NCI-H526 treated with DMSO at 0.1 percent for 48 hours (cell line): ENCODE data around the gene RNF26.

ENCODE experiments used
- DNase-seq: peaks from one replicate; lab custom pipeline; 2025; lab: John Stamatoyannopoulos, UW

RNF26 gene

DNA sequence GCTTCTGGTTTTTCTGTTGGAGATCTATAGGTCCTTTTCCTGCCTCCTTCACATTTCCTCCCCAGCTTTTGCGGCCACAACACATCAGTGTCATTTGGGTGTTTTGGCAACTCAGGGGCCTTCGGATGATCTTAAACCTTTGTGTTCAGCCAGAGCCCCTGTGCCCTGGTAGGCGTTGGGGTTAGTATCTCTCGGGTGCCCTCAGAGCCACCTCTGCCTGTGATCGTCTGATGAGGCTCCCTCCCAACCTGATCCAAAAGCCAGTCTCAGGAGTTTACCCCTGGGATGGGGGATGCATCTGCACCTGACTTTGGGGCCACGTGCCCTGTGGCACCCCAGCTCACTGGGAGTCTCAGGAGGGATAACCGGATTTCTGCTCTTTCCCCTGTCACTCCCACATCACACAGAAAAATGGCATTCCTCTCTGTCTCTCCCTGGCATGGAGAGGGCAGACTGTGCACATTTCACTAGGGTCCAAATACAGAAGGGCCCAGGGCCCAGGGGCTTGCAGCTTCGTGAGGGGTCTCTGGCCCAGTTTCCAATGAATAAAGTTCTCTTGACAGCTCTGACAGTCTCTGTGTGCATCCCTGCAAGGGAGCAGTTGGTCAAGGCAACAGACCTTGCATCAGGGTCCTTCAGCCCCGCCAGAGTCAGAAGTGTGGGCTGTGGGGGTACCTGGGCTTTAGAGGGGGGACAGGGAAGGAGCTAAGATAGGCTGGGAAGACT lies 2.6 kb downstream of the RNF26 start:
- DNase-seq, result no peak

GRCh38 chr11:119337581-119338317 lies 3.4 kb downstream of the RNF26 start:
- no peak for DNase-seq

- DNase-seq, result peak; percentile 92
Measured at GRCh38 chr11:119338318-119338890, 4.1 kb downstream of the RNF26 start.

DNA sequence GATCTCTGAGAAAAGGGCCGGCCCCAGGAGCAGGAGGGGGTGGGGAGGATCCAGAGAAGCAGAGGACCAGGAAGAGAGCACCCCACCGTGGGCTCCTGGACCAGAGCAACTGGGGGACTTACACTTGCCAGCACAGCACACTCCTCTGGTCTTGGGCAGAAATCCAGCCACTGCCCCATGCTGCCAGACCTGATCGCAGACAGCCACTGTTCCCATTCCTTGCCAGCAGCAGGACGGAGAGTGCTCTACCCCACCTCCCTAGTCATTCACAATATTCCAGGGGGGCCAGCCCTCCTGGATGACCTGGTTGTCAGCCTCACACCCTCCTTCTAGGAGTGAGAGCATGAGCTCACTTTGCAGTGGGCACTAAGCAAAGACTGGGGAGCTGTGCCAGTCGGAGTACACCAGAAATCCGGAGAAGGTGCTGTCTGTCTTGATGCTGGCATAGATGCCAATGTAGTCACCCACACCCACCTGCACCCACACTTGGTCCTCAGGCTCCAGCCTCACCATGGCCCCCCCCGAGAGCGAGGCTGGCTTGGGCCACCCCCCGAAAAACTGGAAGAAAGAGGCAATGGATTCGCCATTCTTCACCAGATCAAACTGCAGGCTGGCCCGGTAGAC lies 4.8 kb downstream of the RNF26 start:
- DNase-seq, result no peak

GRCh38 chr11:119339589-119340334 lies 5.4 kb downstream of the RNF26 start:
- DNase-seq, result no peak

DNA sequence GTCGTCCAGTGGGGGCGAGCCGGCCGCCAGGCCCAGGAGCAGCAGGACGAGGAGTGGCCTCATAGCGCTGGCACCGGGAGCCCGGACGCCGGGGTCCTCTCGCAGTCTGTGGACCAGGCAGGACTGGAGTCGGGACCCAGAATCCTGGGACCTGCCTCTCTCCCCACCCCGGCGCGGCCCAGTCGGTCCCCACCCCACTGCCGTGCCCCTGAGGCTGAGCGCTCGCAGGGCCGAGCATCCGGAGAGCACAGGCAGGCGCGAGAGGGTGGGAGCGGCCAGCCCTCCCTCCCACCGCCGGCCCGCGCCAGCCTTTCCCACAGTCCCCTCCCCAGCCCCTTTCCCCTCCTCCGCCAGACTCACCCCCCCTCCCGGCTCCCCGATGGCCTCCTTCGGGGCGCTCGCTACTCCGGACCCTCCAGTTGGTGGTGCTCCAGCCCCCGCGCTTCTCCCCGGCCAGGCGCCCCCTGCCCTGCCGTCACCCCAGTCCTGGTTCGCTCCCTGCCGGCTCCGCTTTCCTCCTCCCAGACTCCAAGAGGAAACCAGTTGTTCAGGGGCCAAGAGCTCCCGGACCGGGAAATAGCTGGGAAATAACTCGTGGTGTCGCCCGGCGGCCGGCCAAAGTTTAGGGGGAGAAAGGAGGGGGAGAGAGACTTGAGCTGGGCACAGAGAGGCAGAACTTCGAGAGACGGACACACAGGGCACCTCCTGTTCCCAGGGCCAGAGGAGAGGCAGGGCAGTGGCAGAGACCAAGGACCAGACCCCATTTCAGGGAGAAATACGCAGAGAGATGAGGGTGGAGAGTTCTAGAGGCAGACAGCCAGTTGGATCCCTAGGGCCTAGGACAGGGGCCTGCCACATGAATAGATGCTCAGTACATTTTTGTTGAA lies 6.3 kb downstream of the RNF26 start, which contains the start of gene C1QTNF5:
C1QTNF5 (minus strand) TSS at position 549 of the 887 bp plus-strand sequence; CDS start at position 63, 486 bp downstream.
- DNase-seq, result no peak

- DNase-seq, result no peak
Measured at GRCh38 chr11:119341222-119342022, 7.1 kb downstream of the RNF26 start.

DNA sequence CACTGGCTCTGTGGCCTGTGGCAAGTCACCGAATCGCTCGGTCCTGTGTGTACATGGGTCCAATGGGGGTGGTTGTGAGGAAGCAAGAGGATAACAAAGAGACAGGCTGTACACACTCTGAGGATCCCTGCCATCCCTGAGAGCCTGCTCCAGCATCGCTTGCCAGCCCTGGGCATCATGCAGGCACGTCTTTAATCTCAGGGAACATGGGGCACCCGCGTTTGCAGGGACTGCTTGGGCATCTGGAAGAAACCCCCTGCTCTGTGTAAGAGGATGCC lies 7.6 kb downstream of the RNF26 start:
- no peak for DNase-seq

DNA sequence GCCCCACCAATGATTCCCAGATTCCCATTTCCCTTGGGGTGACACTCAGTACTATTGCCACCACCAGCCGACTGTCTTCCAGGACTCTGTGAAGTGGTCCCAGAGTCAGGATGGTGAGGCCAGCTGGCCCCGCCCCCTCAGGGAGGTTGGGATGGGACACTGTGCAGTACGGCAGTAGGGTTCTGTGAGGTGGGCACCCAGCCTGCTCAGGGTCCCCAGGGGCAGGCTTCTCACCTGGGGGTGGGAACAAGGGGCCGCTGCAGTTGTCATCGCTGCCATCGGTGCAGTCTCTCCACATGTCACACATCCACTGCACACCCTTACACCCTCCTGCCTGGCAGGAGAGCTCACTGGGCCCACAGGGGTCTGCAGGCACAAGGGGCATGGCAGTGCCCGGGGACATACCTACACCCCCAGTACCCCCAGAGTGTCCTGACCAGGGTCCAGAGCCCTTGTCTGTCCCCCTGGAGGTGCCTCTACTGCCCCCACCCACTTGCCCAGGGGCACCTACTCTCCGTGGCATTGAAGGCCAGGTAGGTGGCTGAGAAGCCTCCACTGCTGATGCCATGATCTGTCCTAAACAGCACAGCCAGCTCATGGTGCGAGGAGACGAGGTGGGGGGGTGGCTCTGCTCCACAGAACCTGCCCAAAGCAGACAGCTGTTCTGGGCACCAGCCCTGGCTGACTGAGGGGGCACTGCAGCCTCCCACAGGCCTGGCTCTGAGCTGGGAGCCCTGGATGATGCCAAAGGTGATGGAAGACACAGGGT lies 8.2 kb downstream of the RNF26 start:
- DNase-seq, result no peak

GRCh38 chr11:119343726-119344125 lies 9.4 kb downstream of the RNF26 start:
- DNase-seq, result no peak

GRCh38 chr11:119344291-119345010 lies 10.1 kb downstream of the RNF26 start:
- DNase-seq, result no peak

DNA sequence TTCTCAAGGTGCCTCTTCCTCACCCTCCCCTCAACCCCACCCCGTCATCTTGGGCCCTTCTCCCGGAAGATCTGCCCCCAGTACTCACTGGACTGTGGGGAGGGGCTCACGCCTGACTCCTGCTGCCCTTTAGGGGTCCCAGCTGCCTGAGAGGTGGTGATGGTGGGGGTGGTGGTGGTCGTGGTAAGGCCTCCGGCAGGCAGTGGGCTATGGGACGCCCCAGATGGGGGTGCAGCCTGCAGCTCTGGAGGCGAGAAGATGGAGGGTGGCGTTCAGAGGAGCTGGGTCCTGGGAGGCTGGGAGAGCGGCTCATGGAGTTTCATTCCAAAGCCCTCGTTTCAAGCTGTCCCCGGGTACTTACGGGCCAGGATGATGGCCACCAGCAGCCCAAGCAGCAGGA lies 11.4 kb downstream of the RNF26 start:
- no peak for DNase-seq

- no peak for DNase-seq
Measured at GRCh38 chr11:119346605-119347004, 12.3 kb downstream of the RNF26 start, which contains the start of gene MFRP. Gene MFRP, minus strand, starts transcription at chr11:119346705. Its CDS starts 192 bp downstream, at chr11:119346513.

DNA sequence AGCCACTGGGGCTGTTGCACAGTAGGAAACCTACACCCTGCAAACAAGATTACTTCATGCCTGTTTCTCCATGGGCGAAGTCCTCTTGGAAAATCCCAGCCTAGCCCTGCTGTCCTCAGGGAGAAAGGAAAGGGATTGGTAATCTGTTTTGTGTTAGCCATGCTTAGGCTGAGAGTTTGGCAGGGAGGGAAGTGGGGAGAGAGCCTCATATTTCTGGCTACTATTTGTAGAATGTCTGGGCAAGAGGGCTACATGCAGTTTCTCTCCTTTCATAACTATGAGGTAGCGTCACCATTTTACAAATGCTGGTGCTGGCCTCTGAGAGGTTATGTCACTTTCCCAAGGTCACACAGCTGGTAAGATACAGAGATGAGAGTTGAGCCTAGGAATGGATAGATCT lies 12.9 kb downstream of the RNF26 start:
- no peak for DNase-seq

- no peak for DNase-seq
Measured at GRCh38 chr11:119347940-119348605, 13.7 kb downstream of the RNF26 start.

GRCh38 chr11:119350302-119350701 lies 16.0 kb downstream of the RNF26 start:
- no peak for DNase-seq

DNA sequence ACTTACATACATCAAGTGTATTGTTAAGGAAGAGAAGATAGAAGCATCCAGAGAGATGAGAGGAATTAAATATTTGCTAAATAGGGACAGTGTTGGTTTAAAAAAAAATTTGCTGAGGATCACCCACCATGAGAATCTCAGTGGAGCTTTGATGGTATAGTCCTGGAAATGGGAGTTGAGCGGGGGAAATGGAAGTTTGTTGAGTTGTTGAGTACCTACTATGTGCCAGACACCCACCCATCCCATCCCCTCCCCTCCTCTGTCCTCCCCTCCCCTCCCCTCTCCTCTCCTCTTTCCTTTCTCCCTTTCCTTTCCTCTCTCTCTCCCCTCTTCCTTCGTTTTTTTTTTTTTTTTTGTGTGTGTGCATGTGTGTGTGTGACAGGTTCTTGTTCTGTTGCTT lies 16.9 kb downstream of the RNF26 start:
- DNase-seq, result no peak

DNA sequence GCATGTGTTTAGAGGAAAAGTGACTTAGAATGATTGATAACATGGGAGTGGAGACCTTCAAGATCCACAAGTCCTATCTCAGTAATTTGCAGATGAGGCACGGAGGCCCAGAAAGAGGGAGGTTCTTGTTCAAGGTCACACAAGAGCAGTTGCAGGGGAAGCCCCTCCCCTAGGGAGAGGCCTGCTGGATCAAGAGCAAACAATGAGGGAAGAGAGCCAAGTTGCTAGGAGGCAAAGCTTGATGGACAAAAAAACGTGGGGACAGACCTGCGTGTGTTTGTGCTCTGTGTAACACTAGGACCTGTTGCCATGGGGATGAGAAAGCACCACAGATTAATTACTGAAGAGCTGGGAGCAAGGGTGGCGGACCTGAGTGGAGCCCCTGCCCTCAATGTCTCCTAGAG lies 18.5 kb downstream of the RNF26 start:
- DNase-seq, result no peak
